Measurements from ENCODE around the gene AP3B1.
A peak's percentile ranks its signal among the peaks of the same experiment; 100 is the strongest.

AP3B1 gene

GRCh38 chr5:77987331-77987730 lies 307.2 kb downstream of the AP3B1 start:
- H3K4me3 ChIP-seq (ENCODE audit: low read depth, low read length): no peak overlapping the region
- DNase-seq (ENCODE audit: low read depth): no peak
- TF ChIP-seq CTCF (IDR thresholded peaks at IDR 0.05; ENCODE audit: low read depth, low read length, missing control alignments): no peak

GRCh38 chr5:77986261-77986660 lies 308.2 kb downstream of the AP3B1 start:
- H3K4me3 ChIP-seq (ENCODE audit: low read depth, low read length): no peak overlapping the region
- TF ChIP-seq CTCF (IDR thresholded peaks at IDR 0.05; ENCODE audit: low read depth, low read length, missing control alignments): no peak
- no peak for DNase-seq (ENCODE audit: low read depth)

GRCh38 chr5:77985247-77985646 lies 309.3 kb downstream of the AP3B1 start:
- no peak for TF ChIP-seq CTCF (IDR thresholded peaks at IDR 0.05; ENCODE audit: low read depth, low read length, missing control alignments)
- DNase-seq (ENCODE audit: low read depth): no peak
- no peak overlapping the region for H3K4me3 ChIP-seq (ENCODE audit: low read depth, low read length)

DNA sequence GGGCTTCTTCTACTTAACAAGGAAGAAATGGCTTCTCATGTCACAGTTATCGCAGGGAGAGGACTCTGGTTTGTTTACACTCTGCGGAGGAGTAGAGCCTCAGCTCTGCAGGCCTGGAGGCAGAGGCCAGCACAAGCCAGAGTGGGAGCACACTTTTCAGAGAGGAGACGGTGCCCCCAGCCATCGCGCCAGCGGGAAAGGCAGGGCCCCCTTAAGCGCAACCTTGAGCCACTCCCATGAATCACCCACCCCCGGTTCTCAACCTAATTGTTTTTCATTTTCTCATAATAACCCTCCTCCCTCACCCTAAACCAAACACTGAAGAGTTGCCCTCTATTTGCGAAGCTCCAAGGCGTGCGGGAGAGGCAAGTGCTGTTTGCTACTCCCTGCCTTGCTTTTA lies 309.9 kb downstream of the AP3B1 start:
- no peak for DNase-seq (ENCODE audit: low read depth)
- TF ChIP-seq CTCF (IDR thresholded peaks at IDR 0.05; ENCODE audit: low read depth, low read length, missing control alignments): no peak
- H3K4me3 ChIP-seq (ENCODE audit: low read depth, low read length): no peak overlapping the region

- no peak for DNase-seq (ENCODE audit: low read depth)
- H3K4me3 ChIP-seq (ENCODE audit: low read depth, low read length): no peak overlapping the region
- no peak for TF ChIP-seq CTCF (IDR thresholded peaks at IDR 0.05; ENCODE audit: low read depth, low read length, missing control alignments)
Measured at GRCh38 chr5:77983482-77984199, 310.9 kb downstream of the AP3B1 start.

DNA sequence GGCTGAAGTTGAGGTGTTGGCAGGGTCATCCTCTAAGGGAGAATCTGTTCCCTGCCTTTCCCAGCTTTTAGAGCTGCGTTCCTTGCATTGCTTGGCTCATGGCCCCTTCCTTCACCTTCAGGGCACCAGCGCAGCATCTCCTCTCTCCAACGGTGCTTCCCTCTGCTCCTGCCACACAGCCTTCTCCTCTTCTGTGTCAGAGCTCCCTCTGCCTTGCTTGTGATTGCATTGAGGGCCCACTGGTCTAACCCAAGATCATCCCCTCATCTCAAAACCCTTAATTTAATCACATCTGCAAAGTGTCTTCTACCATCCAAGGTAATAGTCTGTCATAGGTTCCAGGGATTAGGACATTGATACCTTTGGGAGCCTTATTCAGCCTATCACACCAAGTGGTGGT lies 312.7 kb downstream of the AP3B1 start:
- DNase-seq (ENCODE audit: low read depth): no peak
- H3K4me3 ChIP-seq (ENCODE audit: low read depth, low read length): no peak overlapping the region
- peak; percentile 4 for TF ChIP-seq CTCF (IDR thresholded peaks at IDR 0.05; ENCODE audit: low read depth, low read length, missing control alignments)

DNA sequence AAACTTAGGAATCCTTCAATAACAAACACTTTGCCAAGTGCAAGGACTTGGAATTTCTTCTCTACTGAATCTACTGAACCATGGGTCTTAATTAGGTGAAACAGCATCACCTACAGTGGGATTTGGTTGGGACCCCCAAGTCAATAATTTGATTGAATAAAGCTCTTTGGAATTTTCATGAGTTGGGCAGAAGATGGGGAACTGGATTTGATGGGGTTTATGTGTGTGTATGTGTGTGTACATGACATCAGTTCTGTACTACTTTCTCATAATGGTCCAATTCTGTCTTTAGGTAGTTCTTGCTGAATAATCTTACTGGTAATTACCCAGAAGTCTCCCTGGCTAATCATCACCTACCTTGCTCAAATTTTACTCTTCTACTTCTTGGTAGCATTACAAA lies 319.9 kb downstream of the AP3B1 start:
- H3K4me3 ChIP-seq (ENCODE audit: low read depth, low read length): no peak overlapping the region
- no peak for DNase-seq (ENCODE audit: low read depth)
- no peak for TF ChIP-seq CTCF (IDR thresholded peaks at IDR 0.05; ENCODE audit: low read depth, low read length, missing control alignments)
